GM19240 (cell line): ENCODE data around the gene SCARB1.

ENCODE experiments used
- DNase-seq: peaks from one replicate; pipeline ENCODE4 v3.0.0; 2011; ENCODE audit warnings: low spot score; ENCODE audit not compliant: insufficient read length

Gene SCARB1

DNA sequence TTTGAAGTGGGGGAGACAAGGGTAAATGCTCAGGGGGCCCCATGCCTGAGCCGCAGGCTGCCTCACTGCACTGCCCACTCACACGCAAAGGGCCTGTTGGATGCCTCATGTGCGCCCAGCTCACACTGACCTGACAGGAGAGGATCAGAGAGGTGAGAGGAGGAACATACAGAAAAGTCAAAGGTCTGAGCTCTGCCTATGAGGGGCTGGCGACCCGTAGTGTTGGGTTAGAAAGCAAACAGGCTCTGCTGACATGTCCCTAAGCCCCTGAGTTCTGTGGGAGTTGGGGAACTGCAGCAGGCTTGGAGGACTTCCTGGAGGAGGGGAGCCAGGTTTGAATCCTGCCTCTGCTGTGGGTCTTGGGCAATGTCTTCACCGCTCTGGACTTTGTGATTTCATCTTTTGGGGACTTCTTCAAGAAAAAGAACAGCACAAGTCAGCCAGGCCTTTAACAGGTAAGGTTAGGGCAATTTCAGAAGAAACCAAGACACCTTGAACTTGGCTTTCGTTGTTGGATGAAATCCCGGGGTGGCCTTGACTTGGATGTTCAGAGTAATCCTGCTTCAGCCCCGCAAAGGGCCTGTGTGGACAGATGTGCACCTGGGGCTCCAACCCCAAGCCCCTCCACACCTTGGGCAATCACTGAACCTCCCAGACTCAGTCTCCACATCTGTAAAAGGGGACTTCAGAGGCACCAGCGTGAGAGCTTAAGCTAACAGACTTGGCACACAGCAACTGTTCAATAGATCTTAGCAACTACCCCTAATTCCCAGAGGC is 116.8 kb downstream of the SCARB1 start:
- no peak for DNase-seq

DNA sequence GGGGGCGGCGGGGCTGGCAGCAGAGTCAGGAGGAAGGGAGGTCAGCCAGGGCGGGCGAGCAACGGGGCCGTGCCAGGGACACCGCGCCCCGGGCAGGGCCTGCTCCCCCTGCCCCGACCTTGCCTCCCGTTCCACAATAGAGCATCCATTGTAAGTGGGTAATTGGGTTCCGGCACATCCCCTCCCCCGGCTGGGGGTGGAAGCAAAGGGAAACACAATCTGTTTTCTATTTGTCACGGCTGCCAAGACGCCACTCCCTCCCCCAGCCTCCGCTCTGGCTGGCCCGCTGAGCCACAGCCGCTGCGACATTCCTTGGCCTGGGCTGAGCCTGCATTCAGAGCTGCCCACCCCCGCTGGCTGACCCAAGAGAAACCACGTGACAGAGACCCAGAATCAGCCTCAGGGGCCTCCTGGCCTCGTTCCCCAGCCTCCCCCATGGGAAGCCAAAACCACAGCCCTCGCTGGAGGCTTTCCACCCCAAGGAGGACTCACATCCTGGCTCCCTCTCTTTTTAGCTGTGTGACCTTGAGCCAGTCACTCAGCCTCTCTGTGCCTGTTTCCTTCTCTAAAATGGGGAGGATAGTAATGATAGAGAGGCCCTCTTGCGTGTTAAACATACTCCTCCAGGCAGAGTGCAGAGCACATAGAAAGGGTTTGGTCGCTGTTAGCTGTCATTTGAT is 117.6 kb downstream of the SCARB1 start:
- no peak for DNase-seq

DNA sequence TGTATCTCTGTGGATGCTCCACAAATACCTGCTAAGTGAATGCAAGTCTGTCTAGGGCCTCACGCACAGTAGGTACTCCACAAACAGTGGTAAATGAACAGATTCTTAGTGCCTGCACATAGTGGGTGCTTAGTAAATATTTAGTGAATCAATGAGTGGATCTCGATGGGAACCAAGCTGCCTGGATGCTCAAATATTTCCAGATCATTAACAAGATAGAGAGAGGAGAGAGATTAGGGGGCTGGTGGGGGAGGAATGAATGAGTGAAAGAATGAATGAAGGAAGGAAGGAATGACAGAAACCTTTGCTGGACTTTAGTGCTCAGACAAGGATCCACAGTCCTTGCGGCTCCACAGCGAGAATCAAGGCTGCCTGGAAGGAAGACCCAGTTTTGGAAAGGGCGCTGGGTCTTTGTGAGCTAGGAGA is 118.2 kb downstream of the SCARB1 start:
- no peak for DNase-seq

DNA sequence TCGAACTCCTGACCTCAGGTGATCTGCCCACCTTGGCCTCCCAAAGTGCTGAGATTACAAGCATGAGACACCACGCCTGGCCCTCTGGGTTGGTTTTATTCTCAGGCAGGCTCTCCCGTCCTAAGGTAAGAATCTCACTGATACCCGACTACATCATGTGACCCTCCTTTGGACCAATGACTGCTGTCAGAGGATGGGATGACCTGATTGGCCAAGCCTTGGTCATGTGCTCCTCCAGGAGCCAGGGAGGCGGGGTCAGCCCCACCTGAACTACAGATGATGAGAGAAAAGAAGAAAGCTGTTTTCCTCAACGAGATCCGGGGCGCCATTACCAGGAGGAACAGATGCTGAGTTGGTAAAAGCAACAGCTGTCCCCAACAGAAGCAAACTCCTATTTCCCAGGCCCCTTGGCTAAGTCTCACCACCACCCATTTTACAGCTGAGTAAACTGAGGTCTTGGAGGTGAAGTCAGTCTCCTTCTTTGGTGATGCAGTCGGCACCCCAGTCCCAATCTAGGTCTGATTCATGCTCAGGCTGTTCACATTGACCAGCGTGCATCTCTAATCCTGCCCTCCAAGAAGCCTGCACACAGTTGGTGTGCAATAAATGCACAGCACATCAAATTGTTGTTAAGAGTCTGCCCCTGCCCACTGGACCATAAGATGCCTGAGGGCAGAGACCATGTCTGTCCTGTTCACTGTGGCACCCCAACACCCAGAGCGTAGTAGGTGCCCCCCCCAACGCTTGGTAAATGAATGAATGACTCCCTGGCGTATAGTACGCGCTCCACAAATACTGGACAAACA is 118.8 kb downstream of the SCARB1 start:
- no peak for DNase-seq

DNA sequence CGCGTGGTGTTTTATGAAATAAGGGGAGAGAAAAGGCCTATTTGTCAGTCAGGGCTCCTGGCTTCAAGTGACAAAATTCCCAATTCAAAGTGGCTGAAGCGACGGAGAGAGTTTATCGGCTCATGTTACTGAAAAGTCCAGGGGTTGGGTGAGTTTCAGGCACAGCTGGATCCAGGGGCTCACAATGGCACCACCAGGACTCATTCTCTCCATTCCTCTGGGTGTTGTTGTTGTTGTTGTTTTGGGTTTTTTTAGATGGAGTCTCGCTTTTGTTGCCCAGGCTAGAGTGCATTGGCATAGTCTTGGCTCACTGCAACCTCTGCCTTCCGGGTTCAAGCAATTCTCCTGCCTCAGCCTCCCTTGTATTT is 119.4 kb downstream of the SCARB1 start:
- no peak for DNase-seq

DNA sequence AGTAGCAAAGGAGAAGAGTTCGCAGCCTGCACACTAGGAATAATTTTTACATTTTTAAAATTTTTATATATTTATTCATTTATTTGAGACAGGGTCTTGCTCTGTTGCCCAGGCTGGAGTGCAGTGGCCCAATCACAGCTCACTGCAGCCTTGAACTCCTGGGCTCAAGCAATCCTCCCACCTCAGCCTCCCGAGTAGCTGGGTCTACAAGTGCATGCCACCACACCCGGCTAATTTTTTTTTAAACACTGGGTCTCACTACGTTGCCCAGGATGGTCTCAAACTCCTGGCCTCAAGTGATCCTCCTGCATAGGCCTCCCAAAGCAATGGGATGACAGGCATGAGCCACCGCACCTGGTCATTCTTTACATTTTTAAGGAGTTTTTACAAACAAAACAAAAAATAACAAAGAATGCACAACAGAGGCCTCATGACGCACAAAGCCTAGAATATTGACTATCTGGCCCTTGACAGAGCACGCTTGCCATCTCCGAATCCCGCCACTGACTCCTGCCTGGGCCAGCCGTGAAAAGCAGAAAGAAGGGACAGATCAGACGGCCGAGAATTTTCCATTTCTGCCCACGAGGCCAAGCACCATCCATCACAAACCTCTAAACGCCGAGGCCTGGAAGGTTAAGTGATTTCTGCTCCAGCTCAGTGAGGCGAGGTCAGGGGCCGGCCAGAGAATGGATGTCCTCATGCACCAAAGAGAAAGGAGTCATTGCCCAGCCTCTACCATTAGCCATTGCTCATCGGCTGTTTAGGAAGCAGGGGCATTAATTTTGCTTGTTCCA is 120.0 kb downstream of the SCARB1 start:
- no peak for DNase-seq

DNA sequence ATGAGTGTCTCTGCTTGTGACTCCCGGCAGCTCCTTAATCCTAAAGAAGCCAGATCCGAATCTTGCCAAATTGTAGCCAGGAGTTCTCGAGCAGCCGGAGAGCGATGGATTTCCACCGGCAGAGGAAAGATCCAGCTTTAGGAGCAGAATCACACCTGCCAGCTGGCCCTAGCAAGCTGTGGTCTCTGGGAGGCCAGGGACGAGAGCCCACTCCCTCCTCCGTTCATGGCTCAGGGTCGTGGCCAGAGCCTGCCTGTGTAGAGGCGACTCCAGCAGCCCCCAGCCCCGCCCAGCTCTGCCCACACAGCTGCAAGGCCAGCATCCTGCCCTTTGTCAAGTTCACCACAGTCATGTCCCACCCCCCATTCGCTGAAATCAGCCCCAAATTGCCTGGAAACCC is 121.0 kb downstream of the SCARB1 start:
- no peak for DNase-seq

DNA sequence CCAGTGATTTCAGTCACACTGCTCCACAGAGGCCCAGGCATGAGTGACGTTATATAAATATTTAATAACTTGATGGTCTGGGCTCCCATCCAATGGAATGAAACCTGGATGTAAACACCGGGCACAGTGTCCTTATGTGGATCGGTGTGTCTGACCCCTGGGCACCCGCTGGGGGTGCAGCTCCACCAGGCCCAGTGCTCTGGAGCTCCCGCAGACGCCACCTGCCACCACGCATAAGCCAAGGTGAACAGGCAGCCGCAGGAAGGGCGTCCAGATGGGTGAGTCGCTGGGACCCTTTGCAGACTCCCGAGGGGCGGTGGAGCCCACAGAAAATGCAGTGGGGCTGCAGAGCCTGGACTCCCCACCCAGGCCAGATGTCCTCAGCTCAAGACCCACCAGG is 121.6 kb downstream of the SCARB1 start:
- no peak for DNase-seq

DNA sequence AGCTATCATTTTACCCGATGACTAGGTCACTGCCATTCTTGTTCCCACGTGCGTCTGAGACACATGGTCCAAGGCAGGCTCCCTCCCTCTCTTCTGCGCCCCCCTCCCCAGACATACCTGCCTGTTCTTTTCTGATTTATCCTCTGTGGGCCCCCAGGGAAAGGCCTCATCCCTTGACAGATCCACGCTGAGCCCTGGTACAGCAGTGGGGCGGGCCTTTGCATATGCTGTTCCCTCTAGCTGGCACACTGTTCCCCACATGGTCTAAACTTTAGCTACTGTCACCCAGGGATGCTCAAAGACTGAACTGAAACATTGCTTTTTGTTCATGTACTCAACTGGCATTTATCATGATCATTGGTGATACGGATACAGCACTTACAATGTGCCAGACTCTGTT is 122.5 kb downstream of the SCARB1 start:
- DNase-seq, result no peak

DNA sequence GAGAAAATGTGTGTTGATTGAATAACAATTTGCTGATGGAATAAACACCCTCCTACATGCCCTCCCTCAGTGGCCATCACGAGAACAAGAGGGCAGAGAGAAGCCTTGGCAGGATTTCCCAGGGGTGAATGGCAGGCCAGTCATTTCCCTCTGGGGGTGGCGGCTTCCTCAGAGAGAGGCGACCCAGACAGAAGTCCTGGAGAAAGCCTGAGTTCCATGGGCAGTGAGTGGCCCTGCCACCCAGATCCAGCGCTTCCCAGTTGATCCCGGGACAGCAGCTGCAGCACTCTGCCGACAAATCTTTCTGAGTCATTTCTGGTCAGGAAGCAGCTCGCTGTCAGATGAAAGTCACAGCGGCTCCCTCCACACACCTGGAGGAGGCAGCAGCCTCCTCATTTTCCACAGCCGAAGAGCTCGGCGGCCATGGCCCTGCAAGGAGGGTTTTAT is 123.0 kb downstream of the SCARB1 start:
- DNase-seq, result no peak

DNA sequence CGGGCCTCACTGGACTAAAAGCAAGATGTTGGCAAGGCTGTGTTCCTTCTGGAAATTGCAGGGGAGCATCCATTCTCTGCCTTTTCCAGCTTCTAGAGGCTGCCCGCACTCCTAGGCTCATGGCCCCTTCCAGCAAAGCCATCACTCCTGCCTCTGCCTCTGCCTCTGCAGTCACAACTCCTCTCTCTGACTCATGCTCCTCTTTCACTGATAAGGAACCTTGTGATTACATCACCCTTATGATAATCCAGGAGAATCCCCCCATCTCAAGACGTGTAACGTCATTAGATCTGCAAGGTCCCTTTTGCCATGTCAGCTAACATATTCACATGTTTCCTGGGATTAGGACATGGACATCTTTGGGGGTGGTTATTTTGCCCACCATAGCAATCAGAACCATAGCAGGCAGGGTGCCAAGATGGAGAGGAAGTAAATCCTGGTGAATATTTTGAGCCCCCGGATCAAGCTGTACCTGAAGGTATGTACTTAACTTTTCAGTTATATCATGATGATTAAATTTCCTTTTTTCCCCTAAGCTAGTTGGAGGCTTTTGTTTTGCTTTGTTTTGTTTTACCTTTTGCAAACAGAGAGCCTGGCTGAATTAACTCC is 123.6 kb downstream of the SCARB1 start:
- no peak for DNase-seq

DNA sequence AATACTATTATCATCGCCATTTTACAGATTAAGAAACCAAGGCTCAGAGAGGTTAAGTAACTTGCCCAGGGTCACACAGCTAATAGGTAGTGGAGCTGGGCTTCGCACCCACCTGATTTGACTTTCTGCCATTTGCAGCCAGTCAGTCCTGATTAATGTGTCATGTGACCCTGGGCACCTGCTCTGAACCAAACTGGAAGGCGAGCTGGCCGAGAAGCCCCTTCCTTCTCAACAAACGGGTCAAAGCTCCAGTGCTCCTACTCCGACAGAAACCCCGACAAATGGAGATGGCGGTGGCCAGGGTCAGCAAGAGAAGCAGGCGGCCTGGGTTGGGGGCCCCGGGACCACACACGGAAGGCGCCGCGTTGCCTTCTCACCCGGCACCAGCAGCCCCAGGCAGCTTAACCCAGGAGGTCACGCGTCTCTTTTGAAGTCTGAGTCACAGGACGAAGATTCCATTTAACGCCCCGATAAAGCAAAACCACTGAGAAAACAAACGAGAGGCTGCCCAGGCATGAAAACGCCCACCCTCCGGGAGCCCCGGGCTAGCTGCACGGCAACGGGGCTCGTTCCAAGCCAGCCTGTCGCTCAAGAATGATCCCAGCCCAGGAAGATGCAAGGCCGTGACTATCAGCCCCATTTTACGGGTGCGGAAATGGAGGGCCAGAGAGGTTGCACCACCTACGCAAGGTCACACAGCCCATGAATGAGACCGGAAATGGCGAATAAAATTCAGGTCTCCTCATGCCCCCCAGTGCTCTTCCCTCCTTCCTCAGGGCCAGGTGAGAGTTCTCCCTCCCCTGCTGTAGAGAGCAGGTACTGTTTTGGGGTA is 124.8 kb downstream of the SCARB1 start:
- DNase-seq, result no peak

DNA sequence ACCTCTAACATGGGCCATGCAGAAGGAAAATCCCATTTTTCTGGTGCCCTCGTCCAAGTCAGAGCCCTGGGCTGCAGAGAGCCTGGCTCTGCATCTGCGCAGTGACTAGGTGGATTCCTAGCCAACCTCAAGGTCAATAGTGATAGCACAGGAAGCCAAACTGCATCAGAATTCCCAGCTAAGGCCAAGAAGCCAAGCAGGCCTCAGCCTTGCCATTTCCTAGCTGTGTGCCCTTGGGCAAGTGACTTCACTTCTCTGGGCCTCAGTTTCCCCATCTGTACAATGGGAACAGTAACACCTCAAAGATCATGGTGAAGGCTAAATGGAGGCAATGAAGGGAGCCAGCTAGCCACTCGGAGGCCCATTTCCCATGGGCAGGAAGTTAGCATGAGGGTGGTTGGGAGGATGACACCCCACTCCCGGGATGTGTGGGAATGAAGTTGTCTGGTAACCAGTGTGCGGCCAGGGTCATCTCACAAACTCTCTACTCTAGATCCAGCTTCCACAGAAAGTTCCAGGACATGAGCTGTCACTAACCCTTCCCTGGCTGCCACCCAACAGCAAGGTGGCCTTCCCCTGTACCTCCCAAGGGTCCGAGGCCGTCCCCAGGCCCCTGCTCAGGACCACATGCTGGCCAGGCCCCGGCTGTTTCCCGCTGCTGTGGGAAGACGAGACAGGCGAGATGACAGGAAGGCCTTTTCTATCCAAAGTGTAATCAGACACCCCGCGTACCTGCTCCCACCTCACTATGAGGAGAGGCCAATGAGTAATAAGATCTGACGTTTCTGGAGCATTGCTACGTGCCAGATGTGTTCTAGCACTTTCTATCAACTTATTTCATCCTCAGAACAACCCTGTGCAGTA is 125.7 kb downstream of the SCARB1 start:
- no peak for DNase-seq

DNA sequence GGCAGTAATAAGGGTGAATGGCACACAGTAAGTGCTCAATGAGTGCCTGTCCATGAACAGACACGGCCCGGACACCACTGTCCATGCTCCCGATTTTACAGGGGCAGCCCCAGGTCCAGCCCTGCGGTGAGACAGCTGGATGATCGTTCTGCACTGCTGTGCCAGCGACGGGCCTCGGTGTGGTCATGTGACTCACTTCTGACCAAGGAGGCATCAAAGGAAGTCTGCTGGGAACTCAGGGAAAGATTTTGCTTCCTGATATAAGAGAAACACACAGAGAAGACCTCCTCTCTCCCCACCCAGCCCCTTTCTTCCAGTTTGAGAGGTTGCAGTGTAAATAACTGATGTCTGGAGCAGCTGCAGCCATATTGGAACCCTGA is 126.6 kb downstream of the SCARB1 start:
- no peak for DNase-seq

DNA sequence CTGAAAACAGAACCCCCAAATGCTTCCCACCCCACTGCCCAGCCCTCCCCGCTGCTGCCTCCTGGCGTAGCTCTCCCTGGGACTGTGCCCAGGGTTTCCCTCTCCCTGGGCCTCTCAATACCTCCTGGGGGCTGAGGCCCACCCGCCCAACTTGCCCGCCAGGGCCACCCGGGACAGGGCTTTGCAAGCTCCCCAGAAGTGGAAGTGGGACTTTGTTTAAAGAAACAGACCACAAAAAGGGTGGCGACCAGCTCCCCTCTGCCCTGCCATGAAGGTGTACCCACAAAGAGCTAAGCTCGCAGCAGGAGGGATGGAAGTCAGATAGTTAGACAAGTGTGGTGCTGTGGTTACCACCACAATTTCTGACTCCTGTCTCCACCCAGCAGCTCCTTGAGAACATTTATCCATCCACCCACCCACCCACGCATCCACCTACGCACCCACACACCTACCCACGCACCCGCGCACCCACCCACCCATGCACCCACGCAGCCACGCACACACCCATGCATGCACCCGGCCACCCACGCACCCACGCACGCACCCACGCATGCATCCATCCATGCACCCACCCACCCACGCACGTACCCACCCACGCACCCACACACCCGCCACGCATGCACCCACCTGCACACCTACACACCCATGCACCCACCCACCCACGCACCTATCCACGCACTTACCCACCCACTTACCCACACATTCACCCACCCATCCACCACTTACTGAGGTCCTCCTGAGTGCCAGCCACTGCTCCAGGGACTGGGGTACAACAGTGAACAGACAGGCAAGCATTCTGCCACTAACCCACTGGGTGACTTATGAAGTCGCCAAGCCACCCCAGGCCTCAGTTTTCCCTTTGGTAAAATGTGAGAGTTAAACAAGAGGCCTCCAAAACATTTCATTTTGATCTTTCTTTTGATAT is 127.3 kb downstream of the SCARB1 start:
- DNase-seq, result no peak

DNA sequence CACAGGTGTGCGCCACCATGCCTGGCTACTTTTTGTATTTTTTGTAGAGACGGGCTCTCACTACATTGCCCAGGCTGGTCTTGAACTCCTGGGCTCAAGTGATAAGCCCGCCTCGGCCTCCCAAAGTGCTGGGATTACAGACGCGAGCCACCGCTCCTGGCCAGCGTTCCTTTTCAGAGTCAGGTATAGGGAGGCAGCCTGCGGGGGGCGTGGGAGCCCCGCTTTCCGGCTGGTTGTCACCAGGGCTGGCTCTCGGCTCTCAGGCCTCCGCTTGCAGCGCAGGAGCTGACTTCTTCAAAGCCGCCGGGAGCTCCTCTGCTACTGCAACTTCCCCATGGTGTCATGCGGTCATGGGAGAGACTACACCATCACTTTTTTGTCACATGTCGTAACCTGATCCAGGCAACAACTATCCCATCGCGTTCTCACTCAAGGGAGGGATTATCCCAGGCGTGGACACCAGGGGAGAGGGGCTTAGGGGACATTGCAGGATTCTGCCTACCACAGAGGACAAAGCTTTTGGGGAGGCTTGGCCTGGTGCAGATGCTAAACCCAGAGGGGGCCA is 129.4 kb downstream of the SCARB1 start:
- DNase-seq, result no peak

DNA sequence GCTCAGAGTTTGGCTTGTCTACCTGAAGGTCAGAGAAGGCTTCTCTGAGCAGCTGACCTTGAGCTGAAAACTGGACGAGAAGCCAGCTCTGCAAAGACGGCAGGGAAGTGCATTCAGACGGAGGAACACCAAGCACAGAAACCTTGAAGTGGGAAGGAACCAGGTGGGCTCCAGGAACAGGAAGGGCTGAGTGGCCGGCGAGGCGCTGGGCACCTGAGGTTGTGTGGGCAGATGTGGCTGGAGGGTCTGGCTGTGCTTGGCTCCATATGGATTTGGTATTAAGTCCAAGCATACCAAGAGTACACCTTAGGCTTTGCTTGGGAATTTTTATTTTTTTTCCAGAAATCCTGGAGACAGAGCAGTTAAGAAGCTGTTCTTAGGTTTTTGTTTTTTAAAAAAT is 130.6 kb downstream of the SCARB1 start:
- DNase-seq, result no peak
